HG03571 (cell line): Measurements from ENCODE around the gene RNF38.
"Not testable (repeated sequence)": the region's sequence is repeated elsewhere in the genome, so short reads cannot be mapped to it uniquely, and the experiment has no call there.

ENCODE experiments used
- ATAC-seq: cut with Tn5 transposase; IDR thresholded peaks from one replicate; pipeline ENCODE4 v1.9.1; 2021; ENCODE audit not compliant: unreplicated experiment

RNF38 gene

DNA sequence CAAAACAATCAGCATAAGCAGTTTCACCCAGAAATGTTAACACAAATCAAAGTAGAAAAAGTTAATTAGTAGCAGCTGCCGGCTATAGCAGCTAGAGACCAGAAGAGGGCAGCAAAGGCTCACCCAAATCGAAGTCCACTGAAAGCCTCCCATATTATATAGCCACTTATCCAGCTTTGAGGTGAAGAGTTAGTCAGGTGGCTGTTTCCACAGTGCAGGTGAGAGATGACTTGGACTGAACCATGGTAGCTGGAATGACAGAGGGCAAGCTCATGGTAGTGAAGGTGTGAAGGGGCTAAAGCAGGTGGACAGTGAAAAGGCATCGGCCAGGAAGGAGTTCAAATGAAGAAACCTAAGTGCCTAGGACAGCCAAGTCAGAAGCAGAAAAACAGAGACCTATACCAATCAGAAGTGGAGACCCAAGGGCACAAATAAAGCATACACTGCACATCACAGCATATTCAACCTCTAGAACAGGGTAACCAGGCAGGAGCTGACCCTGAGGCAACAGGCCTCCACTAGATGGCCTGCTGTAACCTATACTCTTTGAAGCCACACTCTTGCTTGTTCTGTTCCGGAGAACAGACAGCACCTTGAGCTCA, 7.2 kb upstream of the RNF38 start:
- no peak for ATAC-seq

DNA sequence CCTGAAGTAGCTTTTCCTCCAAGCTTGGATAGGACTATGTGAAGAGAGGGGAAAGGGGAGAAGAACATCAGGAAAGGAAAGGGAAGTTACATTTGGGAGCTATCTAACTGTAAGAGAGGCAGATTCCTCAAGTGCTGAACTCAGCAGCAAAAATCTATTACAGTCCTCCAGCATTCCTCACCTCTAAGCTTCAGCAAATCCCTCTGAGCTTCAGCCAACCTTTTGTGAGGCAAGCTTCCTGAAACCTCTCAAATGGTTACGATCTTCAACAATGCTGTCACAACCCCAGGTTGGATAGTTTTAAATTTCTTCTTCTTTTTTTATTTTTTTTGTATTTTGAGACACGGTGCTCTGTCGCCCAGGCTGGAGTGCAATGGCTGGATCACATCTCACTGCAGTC, 2.5 kb upstream of the RNF38 start:
- no peak for ATAC-seq

DNA sequence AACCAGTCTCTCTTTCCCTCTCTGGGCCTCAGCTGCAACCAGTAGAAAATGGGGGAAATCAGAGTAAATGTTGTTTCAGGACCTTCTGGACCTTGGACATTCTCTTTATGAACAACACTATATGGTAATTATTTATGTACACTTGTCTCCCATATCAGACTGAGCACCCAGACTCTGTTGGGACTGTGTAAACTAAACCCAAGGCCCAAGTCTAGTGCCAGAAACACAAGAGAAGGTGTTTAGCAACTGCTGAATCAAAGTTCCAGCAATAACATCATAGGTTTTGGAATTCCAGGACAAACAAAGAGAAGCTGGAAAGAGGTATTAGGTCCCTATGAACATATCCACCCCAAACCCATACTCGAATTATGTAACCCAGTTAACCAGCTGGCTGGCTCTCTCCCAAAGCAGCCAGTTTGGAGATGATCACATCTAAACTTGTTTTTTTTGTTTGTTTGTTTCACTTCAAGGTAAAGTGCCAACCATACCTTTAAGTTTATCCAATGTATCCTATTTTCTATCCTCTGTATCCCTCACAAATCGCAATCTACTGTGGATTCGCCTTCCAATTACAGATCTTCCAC, 1.9 kb upstream of the RNF38 start:
- ATAC-seq = no peak

DNA sequence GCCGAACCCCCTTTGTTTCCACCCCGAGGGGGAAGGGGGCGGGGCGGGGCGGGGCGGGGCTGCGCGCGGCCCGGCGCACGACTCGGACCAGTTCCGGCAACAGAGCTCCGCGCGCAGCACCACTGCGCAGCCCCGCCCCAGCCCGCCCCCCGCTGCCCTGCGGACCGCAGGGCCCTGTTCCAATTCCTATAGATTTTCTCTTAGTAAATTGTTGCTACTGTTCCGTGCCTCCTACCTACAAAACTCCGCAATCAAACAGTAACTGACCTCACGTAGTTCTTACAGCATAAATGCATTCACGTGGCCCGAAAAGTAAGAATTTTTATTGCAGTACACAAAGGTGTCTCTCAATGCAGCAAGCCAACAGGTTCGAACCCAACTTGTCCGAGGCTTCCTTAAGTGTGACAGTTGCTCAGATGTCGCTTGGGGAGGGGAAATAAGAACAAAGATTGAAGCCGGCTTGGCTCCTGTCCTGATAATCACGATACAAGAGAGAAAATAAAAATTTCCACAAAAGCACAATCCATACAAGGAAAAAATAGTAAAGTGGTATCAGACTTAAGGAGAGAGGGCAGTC, 1.2 kb upstream of the RNF38 start:
- peak; percentile 58 for ATAC-seq

DNA sequence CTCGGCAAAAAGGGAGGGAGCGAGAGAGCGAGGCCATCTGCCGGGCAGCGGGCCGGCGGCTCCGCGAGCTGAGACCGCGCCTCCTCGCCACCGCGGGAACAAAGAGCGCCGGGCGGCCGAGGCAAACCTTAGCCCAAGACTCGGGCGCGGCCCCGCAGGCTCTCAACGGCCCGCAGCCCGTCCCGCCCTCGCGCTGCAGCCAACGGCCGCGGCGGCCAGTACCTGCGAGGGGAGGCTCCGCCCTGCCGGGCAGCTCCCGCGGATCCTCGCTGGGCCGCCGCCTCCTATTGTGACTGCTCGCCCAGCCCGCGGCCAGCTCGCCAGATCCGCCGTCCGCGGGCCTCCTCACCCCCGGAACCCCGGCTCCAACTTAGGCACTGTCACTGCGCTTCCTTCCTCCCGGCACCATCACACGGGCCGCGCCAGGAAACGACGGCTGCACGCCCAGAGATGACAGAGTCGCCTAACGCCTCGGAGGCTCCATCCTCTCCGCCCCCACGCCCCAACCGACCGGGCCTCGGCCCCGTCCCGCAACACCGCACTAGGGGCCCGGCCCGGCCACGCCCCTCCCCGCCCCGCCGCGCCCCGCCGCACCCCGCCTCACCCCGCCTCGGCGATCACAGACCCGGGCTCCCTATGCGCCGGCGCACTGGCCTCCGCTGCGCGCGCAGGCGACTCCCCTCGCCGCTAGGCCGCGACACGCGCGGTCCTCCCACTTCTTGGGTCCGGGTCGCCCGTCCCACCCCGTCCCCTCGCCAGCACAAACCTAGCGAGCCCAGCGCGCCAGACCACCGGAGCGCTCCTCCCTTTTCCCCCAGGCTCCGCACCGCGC, 479 bp upstream of the RNF38 start:
- peak; percentile 59 for ATAC-seq

DNA sequence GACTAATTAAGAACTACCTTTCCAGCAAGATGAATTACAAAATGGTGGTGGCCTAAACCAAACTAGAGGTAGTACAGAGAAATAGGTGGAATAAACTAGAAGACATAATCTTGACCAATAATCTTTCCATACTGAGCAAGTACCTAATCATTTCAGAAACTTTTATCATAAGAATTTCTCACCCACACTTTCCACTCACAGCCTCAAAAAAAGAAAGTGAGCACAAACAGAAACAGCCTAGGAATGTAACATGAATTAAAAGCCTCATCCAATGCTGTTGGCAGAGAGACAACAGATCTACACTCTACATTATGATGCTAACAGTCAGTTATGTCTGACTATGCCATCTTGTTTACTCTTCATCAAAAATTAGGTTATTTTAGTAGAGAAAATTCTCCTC, 1.3 kb downstream of the RNF38 start:
- no peak for ATAC-seq

DNA sequence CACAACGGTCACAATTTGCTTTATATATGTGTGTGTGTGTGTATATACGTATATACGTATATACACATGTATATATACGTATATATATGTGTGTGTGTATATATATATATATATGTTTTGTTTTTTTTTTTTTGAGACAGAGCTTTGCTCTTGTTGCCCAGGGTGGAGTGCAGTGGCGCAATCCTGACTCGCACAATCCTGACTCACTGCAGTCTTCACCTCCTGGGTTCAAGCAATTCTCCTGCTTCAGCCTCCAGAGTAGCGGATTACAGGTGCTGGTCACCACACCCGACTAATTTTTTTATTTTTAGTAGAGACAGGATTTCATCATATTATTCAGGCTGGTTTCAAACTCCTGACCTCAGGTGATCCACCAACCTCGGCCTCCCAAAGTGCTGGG, 3.1 kb downstream of the RNF38 start:
- no peak for ATAC-seq

DNA sequence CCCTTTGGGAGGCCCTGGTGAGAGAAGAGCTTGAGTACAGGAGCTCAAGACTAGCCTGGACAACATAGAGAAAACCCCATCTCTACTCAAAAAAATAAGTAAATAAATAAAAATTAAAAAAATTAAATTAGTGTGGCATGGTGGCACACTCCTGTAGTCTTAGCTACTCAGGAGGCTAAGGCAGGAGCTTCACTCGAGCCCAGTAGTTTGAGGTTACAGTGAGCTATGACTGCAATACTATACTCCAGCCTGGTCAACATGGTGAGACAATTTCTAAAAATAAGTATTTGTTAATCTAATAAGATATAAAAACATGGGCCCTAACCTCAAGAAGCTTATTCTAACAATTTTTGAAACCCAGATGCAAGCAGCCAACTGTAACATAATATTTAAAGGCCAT, 7.6 kb downstream of the RNF38 start:
- no peak for ATAC-seq

DNA sequence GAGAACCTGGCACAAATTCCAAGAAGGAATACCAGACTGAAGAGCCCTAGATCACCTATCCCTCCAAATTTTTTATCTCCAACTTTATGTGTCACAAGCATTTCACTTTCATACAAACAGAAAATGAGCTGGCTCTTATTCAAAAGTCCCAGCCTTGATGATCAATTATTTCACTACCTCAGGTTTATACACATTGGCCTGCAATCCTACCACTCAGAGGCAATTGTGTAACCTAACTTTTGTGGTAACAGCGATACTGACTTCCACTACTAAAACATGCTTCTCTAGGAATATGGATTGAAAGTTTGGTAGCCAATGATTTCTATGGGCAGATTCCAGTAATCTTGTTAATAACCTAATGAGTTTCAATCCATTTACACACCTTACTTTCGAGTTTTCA, 10.5 kb downstream of the RNF38 start:
- ATAC-seq = no peak

DNA sequence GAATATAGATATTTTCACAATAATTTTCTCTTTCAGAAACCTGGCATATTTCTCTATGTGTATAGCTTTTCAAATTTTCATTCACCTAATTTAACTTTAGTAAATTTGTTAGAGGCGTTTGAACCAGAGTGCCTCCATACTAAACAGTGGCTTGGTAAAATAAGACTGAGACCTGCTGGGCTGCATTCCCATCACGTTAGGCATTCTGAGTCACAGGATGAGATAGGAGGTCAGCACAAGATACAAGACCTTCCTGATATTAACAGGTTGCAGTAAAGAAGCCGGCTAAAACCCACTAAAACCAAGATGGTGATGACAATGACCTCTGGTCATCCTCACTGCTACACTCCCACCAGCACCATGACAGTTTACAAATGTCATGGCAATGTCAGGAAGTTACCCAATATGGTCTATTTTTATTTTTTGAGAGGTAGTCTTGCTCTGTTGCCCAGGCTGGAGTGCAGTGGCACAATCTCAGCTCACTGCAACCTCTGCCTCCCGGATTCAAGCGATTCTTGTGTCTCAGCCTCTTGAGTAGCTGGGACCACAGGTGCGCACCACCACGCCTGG, 13.6 kb downstream of the RNF38 start:
- ATAC-seq = not testable (repeated sequence)

DNA sequence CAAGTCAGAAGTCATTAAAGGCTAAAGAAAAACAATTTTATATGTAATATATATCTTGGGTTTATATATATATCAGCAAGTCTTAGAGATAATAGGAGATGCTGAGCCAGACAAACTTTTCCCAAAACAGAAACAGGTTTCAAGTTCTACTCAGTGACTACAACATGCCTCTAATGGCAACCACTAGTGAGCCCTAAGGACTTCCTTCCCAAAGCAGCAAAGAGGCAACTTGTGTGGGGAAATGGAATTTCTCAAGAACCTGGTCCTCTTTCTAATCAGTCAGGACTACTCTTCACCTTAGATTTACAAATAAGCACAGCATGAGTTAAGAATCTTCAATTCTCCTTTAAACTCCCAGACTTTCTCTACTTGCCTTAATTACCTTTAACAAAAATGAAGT, 17.6 kb downstream of the RNF38 start:
- no peak for ATAC-seq

DNA sequence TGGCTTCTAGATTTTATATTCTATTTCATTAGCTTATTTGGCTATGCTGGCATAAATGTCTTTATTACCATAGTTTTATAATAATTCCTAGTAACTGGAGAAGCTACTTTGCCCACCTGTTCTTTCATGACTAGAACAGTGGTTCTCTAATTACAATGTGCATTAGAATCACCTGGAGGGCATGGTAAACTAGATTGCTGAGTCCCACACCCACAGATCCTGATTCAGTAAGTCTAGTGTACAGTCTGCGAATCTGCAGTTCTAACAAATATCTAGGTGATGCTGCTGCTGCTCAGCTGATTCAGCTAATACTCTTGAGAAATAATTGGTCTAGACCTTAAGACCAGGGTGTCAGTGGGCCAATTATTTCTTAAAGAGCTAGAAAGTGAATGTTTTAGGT, 35.5 kb downstream of the RNF38 start:
- ATAC-seq = no peak

DNA sequence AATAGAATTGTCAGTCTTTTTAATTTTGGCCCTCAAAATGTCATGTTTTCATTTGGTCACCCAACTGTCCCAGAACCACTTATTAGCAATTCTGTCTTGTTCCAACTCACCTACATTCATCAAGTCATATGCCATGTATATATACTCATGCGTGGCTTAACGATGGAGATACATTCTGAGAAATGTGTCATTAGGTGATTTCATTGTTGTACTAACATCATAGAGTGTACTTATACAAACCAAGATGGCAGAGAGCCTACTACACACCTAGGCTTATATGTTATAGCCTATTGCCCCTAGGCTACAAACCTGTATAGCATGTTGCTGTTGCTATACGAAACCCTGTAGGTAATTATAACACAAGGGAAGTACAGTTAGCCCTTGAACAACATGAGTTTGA, 36.6 kb downstream of the RNF38 start:
- ATAC-seq = no peak

DNA sequence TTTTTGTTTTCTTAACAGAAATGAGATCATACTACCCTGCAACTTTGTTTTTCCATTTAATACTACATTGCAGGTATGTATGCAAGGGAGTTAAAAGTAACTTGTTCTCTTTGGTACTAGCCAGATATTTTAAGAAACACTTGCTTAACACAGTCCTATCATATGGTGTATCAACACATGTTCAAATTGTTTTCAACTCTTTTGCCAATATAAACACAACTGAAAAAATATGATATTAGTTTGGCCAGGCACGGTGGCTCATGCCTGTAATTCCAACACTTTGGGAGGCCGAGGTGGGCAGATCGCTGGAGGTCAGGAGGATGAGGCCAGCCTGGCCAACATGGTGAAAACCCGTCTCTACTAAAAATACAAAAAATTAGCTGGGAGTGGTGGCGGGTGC, 41.6 kb downstream of the RNF38 start:
- ATAC-seq = no peak

DNA sequence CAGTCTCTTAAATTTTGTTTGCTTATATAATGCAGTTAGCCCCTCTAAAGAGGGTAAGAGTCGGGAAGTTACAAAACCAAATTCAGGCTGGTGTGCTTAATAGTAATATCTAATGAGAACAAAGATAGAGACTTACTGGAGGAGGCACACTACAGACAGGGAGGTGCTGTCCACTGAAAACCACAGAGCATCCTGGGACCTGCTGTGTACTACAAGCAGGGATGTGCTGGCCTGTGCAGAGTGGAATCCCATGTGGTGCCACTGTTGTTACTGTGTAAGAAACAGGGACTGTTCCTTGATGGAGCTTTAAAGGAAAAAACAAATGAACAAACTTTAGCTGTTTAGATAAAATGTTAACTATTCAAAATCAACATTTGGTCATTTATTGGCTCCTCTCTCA, 42.4 kb downstream of the RNF38 start:
- ATAC-seq = no peak

DNA sequence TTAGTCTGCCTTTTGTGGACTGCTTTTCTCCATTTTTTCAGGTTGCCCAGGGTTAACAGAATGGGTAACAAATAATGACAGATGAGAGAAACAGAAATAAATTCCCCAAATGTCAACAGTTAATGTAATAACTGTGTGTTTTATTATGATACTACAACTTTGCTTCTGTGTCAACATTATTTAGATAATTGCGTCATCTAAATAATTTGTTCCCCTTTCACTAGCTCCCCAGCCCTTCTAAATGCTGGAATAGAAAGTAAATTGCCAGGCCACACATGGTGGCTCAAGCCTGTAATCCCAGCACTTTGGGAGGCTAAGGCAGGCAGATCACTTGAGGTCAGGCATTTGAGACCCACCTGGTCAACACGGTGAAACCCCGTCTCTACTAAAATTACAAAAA, 53.5 kb downstream of the RNF38 start:
- no peak for ATAC-seq

DNA sequence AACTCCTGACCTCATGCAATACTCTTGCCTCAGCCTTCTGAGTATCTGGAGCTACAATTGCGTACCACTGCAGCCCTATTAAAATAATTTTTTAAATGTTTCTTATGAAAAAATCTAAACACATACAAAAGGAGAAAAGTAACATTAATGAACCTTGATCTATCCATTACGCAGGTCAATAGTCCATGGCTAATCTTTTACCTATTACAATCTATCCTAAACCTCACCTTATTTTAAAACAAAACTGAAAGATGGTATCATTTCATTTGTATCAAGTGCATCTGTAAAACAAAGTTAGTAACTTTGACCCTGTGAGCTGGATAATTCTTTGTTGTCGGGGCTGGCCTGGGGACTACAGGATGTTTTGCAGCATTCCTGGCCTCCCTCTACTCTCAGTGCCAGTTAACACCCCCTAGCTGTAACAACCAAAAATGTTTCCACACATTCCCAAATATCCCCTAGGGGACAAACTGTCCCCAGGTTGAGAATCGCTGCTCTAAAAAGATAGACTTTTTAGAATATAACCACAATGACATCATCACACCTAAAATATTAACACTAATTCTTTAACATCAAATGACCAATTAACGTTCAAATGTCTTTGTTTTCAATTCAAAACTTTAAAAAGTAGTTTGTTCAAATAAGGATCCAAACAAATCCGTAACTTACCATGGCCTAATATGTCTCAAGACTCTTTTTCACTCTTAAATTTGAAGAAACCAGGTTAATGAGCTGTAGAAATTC, 54.8 kb downstream of the RNF38 start:
- no peak for ATAC-seq

DNA sequence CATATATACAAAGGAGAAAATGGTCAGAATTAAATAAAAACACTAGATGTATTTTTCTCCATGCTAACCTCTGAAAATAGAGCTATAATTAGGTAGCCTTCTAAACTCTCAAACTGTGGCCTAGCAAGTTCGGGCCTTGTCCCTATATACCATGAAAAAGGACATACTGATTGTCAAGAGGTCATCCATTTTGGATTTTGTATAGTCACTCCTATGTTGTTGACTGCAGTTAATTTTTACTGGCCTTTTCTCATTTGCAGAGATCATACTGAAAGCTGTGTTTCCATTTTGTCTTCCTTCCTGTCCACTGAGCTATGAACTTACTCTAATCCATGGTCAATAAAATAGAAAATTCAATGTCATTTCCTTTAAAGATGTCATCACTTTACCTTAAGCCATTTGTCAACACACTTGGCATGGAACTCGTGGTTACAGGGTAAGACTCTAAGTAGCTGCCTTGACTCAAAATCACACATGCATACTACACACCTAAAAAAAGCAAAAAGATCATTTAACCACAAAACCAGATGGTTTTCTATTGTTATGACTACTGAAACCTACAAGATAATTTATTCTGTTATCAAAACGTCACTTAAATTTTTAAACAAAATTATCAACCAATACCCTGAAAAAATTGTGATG, 58.0 kb downstream of the RNF38 start:
- ATAC-seq = no peak

DNA sequence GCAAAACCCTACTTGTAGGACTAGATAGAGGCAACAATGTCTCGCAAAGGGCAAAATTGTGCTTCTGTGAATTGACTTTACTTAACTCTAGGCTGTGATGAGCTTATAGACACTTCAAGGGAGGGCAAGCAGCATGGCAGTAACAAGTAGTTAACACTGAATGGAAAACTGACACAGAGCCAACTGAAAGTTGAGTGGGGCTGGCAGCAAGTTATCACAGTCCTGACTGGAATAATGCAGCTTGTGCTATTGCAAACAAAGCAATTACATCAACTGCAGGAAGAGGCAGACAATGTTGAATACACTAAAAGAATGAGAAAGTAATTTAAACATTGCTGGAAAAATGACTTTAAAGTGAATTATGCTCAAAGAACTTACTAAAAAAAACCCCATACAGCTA, 62.2 kb downstream of the RNF38 start:
- no peak for ATAC-seq

DNA sequence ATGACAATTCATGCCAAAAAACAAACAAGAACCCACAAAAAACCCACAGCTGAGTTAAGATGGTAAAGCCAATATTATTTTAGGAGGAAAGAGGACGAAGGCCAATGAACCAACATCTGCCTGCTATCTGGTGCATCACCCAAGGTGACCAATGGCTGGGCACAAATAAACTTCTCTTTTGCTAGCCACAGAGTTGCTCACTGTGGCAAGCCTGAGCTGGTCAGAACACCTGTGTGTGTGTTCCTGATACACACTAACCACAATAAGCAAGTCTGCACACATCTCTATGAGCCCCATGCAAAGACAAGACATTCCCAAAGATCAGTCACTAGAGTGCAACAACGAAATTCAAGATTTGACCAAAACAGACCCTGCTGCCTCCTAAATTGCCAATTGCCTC, 63.1 kb downstream of the RNF38 start:
- ATAC-seq = no peak
